Stomach (tissue), 9 donors: Measurements from ENCODE around the gene OR51I2. TPM values are rescaled to one million over a fixed set of nuclear protein-coding genes. Genes with fewer than 3 reads are reported as not detected.

Source experiments
- DNase-seq, 2 donors: peaks; one replicate each; pipeline versions ENCODE4 v3.0.0 to v3.0.0-alpha.2; 2013 to 2019
- H3K27ac ChIP-seq, 5 donors: fragments of 200-600 bp in 4 of 5; sonication (generic) in 4 of 5; one replicate each; pipeline ENCODE4 v1.5.1; 2013 to 2019; ENCODE audit warnings: mild to moderate bottlenecking in 1 of 5, moderate library complexity in 1 of 5
- H3K27me3 ChIP-seq, 3 donors: fragments of 200-600 bp; sonication (generic); one replicate each; pipeline ENCODE4 v1.5.1; 2017 to 2019; ENCODE audit warnings: mixed run types in 1 of 3
- H3K36me3 ChIP-seq, 4 donors: fragments of 200-600 bp; sonication (generic); 1 replicate in 3 of 4; 2 replicates in 1 of 4; pipeline ENCODE4 v1.5.1; 2016 to 2019
- H3K4me1 ChIP-seq, 4 donors: fragments of 200-600 bp; sonication (generic); one replicate each; pipeline ENCODE4 v1.5.1; 2016 to 2019
- H3K4me3 ChIP-seq, 4 donors: fragments of 200-600 bp; sonication (generic) in 3 of 4; one replicate each; pipeline ENCODE4 v1.5.1; 2016 to 2019; ENCODE audit warnings: mild to moderate bottlenecking in 1 of 4
- H3K9me3 ChIP-seq, 4 donors: fragments of 200-600 bp; sonication (generic); one replicate each; pipeline ENCODE4 v1.5.1; 2016 to 2019
- EP300 ChIP-seq: sonication (generic); formaldehyde crosslinking; IDR thresholded peaks from one replicate; pipeline ENCODE4 v1.6.1; 2017; ENCODE audit warnings: antibody characterized with exemption
- POLR2A ChIP-seq, 4 donors: fragments of 450-650 bp; IDR thresholded peaks; one replicate each; pipeline ENCODE4 v1.6.1; 2016; ENCODE audit warnings: antibody characterized with exemption in 4 of 4, control low read depth in 2 of 4, mild to moderate bottlenecking in 1 of 4, moderate library complexity in 1 of 4
- POLR2AphosphoS5 ChIP-seq, 3 donors: sonication (generic); formaldehyde crosslinking; IDR thresholded peaks; one replicate each; pipeline ENCODE4 v1.6.1; 2016; ENCODE audit warnings: antibody characterized with exemption in 3 of 3
- WGBS, 5 donors: extraction: QIAGEN DNeasy Blood & Tissue Kit in 3 of 5; methylation state at CpG; one replicate each; pipeline versions ENCODE4 v1.1.5 to v1.1.7; 2013 to 2018; 5-methylcytosine and 5-hydroxymethylcytosine counted together
- intact Hi-C: fragments of 100-400 bp; cut with DNase I; formaldehyde crosslinking; loops from one replicate; pipeline ENCODE4 v1.15.1; 2023; ENCODE audit warnings: low total_unique reads
- polyA plus RNA-seq, 3 donors: library from polyadenylated mRNA; stranded (reverse); fragments of 200-250 nt; gene quantifications; one replicate each; pipeline ENCODE4 v1.2.3, GENCODE V29; 2013
- total RNA-seq, 5 donors: library from RNA; depleted of rRNA; stranded (reverse); fragments of >200 nt; gene quantifications; one replicate each; pipeline versions ENCODE4 v1.1.0 to v1.2.3, GENCODE V29; 2014 to 2016
- TF ChIP-seq, protein P1 (sequence below), 7 experiments: fragments of 450-650 bp in 4 of 7; fragments of 200-600 bp in 3 of 7; sonication (generic) in 3 of 7; IDR thresholded peaks; one replicate each; pipeline ENCODE4 v1.5.1; 2016 to 2019; ENCODE audit warnings: antibody characterized with exemption in 7 of 7, control low read depth in 2 of 7, mild to moderate bottlenecking in 1 of 7
- donor health status: healthy with polysubstance abuse.
- donor health status: Bipolar disorder and iron deficiency.
- donor health status: healthy.

OR51I2 gene
- total and polyA plus RNA-seq, 8 donors = not detected

DNA sequence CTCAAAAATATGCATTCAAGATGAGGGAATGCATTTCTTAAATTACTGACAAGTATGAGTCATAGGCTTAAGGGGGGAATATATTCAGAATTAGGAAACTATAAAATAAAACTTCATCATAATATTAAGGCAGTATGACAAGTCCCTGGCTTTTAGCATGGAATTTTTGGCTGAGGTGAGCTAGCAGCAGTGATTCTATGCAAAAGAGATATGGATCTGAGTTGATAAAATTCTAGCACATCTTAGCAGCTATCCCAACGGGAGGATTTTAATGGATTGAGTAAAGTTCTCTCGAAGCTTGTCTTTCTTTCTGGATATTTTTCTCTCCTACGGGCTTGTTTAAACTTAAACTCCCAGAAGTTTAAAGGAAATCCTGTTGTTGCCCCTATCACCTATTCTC, 26.0 kb upstream of the OR51I2 start:
- Histone ChIP-seq H3K9me3 (no peaks in the 10 kb centered on the region), H3K27ac (no peak overlapping the region), H3K36me3 (no peaks in the 10 kb centered on the region), H3K27me3 (no peaks in the 10 kb centered on the region), H3K4me3 (no peak overlapping the region), H3K4me1 (no peaks in the 10 kb centered on the region)
- DNase-seq = no peak
- WGBS, 5 donors = 22 to 65% (median 50%) methylated on average over 3 of the region's 3 CpGs
- no peak for TF ChIP-seq POLR2A (IDR thresholded peaks at IDR 0.05)
- TF ChIP-seq, protein P1, sequence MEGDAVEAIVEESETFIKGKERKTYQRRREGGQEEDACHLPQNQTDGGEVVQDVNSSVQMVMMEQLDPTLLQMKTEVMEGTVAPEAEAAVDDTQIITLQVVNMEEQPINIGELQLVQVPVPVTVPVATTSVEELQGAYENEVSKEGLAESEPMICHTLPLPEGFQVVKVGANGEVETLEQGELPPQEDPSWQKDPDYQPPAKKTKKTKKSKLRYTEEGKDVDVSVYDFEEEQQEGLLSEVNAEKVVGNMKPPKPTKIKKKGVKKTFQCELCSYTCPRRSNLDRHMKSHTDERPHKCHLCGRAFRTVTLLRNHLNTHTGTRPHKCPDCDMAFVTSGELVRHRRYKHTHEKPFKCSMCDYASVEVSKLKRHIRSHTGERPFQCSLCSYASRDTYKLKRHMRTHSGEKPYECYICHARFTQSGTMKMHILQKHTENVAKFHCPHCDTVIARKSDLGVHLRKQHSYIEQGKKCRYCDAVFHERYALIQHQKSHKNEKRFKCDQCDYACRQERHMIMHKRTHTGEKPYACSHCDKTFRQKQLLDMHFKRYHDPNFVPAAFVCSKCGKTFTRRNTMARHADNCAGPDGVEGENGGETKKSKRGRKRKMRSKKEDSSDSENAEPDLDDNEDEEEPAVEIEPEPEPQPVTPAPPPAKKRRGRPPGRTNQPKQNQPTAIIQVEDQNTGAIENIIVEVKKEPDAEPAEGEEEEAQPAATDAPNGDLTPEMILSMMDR (IDR thresholded peaks at IDR 0.05) = no peak
- no peak for TF ChIP-seq POLR2AphosphoS5 (IDR thresholded peaks at IDR 0.05)
- TF ChIP-seq EP300 = no peak
- intact Hi-C loops = no loop called here

DNA sequence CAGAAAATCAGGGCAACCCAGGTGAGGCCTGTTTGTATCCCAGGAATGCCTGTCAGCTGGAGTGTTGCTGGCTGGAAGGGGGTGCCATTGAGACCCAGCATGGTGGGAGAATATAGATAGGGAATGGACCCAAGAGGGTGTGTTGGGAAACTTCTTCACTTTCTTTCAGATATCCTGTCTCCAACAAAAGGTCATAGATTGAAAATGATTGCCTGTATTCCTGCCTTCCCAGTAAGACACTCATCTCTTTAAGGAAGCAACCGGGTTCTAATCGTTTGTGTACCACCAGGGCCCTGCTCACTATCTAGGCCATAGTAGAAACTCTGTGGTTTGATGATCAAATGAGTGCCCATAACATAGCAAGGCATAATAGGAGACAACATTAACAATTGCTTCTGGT, 7.7 kb upstream of the OR51I2 start, which contains the start of gene OR51I1:
Gene OR51I1, minus strand, starts transcription at position 101 of the 400 bp plus-strand sequence. Its CDS starts 0 bp downstream, at position 101.
- Histone ChIP-seq H3K36me3 (no peaks in the 10 kb centered on the region), H3K27me3 (no peaks in the 10 kb centered on the region), H3K4me1 (no peaks in the 10 kb centered on the region), H3K9me3 (no peaks in the 10 kb centered on the region), H3K27ac (no peak within 1 kb of the TSS), H3K4me3 (no peak within 1 kb of the TSS)
- no peak for DNase-seq
- 24 to 33% (median 32%) methylated on average over 2 of the region's 2 CpGs for WGBS, 5 donors
- intact Hi-C loops = no loop called here
- TF ChIP-seq POLR2A (IDR thresholded peaks at IDR 0.05) = no peak
- no peak for TF ChIP-seq POLR2AphosphoS5 (IDR thresholded peaks at IDR 0.05)
- TF ChIP-seq, protein P1 (IDR thresholded peaks at IDR 0.05) = no peak
- no peak for TF ChIP-seq EP300

DNA sequence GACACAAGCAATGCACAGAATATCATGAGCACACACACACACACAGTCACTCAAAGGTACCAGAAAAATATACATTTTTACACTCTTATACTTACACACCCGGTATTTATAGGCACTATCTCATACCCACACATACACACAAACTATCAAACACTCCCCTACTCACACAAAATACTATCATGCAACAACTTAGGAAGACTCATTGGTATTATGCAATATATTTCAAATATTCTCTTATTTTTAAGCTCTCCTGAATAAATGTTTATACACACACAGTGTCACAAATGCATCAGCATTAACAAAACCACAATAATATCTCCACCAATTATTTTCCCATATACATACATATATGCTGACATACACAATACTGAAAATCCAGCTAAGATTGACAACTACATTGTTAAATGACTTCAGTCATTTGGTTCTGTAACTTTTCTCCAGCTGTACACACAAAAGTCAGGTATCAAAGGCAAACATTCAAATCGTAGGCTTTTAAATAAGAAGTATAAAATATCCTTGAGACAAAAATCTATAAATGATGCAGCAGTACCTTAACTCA, 5.2 kb upstream of the OR51I2 start:
- intact Hi-C loops = no loop called here
- Histone ChIP-seq H3K27me3 (no peaks in the 10 kb centered on the region), H3K4me3 (no peak overlapping the region), H3K4me1 (no peaks in the 10 kb centered on the region), H3K27ac (no peak overlapping the region), H3K36me3 (no peaks in the 10 kb centered on the region), H3K9me3 (no peaks in the 10 kb centered on the region)
- TF ChIP-seq POLR2AphosphoS5 (IDR thresholded peaks at IDR 0.05) (no peak), EP300 (no peak), POLR2A (IDR thresholded peaks at IDR 0.05) (no peak)
- TF ChIP-seq, protein P1 (IDR thresholded peaks at IDR 0.05) = no peak
- DNase-seq = no peak
- 26 to 56% (median 54%) methylated on average over 2 of the region's 2 CpGs for WGBS, 5 donors

DNA sequence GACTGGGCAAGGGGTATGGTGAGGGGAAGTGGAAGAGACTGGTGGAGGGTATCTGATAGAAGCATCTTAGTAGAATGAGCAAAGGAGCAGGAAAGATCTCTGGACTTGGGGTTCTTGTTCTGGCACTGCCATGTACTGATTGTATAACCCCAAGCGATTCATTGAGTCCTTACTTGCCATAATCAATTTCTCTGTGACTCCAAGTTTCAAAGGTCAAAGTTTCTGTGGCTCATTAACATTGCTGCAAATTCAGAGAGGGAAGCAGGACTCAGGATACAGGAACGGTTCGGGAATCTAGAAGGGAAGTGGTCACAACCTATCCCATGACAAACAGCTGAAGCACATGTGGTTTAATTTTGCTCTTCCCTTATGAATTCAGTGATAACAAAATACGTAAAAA, 309 bp downstream of the OR51I2 start:
- no peaks in the 10 kb centered on the region for H3K27me3 ChIP-seq
- WGBS, 5 donors = 67 to 85% (median 74%) methylated on average over 4 of the region's 4 CpGs
- no peak for DNase-seq
- H3K9me3 ChIP-seq = no peaks in the 10 kb centered on the region
- H3K27ac ChIP-seq = no peak overlapping the region
- TF ChIP-seq, protein P1 (IDR thresholded peaks at IDR 0.05) = no peak
- TF ChIP-seq POLR2A (IDR thresholded peaks at IDR 0.05) = no peak
- TF ChIP-seq EP300 = no peak
- no peak for TF ChIP-seq POLR2AphosphoS5 (IDR thresholded peaks at IDR 0.05)
- no peak overlapping the region for H3K4me3 ChIP-seq
- intact Hi-C loops = no loop called here
- no peaks in the 10 kb centered on the region for H3K4me1 ChIP-seq
- H3K36me3 ChIP-seq = no peaks in the 10 kb centered on the region
